Endothelial cell of umbilical vein (primary cell): ENCODE results near the gene FSTL3.

Source experiments
- CTCF ChIP-seq, 2 donors: IDR thresholded peaks; 1 replicate in 1 of 2; 2 replicates in 1 of 2; pipeline ENCODE4 v1.5.1; 2011; ENCODE audit warnings: low read length in 2 of 2, mild to moderate bottlenecking in 2 of 2, moderate library complexity in 2 of 2, control low read depth in 1 of 2, inconsistent platforms in 1 of 2, low read depth in 1 of 2; ENCODE audit not compliant: insufficient read depth in 1 of 2; ENCODE audit errors: extremely low read depth in 1 of 2
- EZH2 ChIP-seq: IDR thresholded peaks from 2 replicates; pipeline ENCODE4 v1.6.1; 2012; ENCODE audit warnings: borderline replicate concordance, low read depth, mild to moderate bottlenecking, moderate library complexity, low read length, inconsistent platforms; ENCODE audit not compliant: severe bottlenecking
- JUN ChIP-seq: IDR thresholded peaks from 2 replicates; pipeline ENCODE4 v1.6.1; 2011; ENCODE audit warnings: borderline replicate concordance, low read depth; ENCODE audit not compliant: insufficient read length, insufficient read depth
- MAX ChIP-seq: IDR thresholded peaks from 2 replicates; pipeline ENCODE4 v1.6.1; 2011; ENCODE audit not compliant: insufficient read depth, insufficient read length
- POLR2A ChIP-seq: IDR thresholded peaks from 2 replicates; pipeline ENCODE4 v1.6.1; 2012; ENCODE audit warnings: low read depth, mild to moderate bottlenecking, control low read depth, low read length
- POLR2AphosphoS5 ChIP-seq: IDR thresholded peaks from 2 replicates; pipeline ENCODE4 v1.6.1; 2012; ENCODE audit warnings: low read depth, mild to moderate bottlenecking, control low read depth, low read length, moderate library complexity; ENCODE audit not compliant: insufficient read depth

- TF ChIP-seq POLR2A (no peak), CTCF (IDR thresholded peaks at IDR 0.05; ENCODE audit: extremely low read depth in 1 of 2, insufficient read depth in 1 of 2, low read depth in 1 of 2, low read length in 2 of 2) (no peak), EZH2 (no peak), MAX (no peak), POLR2AphosphoS5 (no peak), JUN (no peak)
Observed at GRCh38 chr19:687569-688166, 11.5 kb downstream of the FSTL3 start.
